ENCODE results near the gene DENND2A.
"Not testable (repeated sequence)": the region's sequence is repeated elsewhere in the genome, so short reads cannot be mapped to it uniquely, and the experiment has no call there.

The DENND2A gene

GRCh38 chr7:140585333-140585732 lies 55.3 kb downstream of the DENND2A start:
- no peak for DNase-seq

GRCh38 chr7:140584195-140584851 lies 56.3 kb downstream of the DENND2A start:
- DNase-seq: no peak

- no peak for DNase-seq
Measured at GRCh38 chr7:140581411-140581810, 59.2 kb downstream of the DENND2A start.

GRCh38 chr7:140577651-140578050 lies 63.0 kb downstream of the DENND2A start:
- no peak for DNase-seq

- no peak for DNase-seq
Measured at GRCh38 chr7:140576589-140576988, 64.0 kb downstream of the DENND2A start.

- DNase-seq: no peak
Measured at GRCh38 chr7:140571538-140572122, 69.0 kb downstream of the DENND2A start.

- no peak for DNase-seq
Measured at GRCh38 chr7:140570120-140570519, 70.5 kb downstream of the DENND2A start.

- DNase-seq: no peak
Measured at GRCh38 chr7:140568021-140568813, 72.4 kb downstream of the DENND2A start.

GRCh38 chr7:140566186-140566585 lies 74.4 kb downstream of the DENND2A start:
- not testable (repeated sequence) for DNase-seq

- not testable (repeated sequence) for DNase-seq
Measured at GRCh38 chr7:140565761-140566160, 74.9 kb downstream of the DENND2A start.

- no peak for DNase-seq
Measured at GRCh38 chr7:140564643-140565042, 76.0 kb downstream of the DENND2A start.

GRCh38 chr7:140562926-140563481 lies 77.6 kb downstream of the DENND2A start:
- DNase-seq: no peak

- DNase-seq: no peak
Measured at GRCh38 chr7:140559410-140559809, 81.2 kb downstream of the DENND2A start.

- DNase-seq: no peak
Measured at GRCh38 chr7:140557809-140558518, 82.6 kb downstream of the DENND2A start.

GRCh38 chr7:140557069-140557468 lies 83.5 kb downstream of the DENND2A start:
- no peak for DNase-seq

GRCh38 chr7:140553236-140553635 lies 87.4 kb downstream of the DENND2A start:
- not testable (repeated sequence) for DNase-seq

- no peak for DNase-seq
Measured at GRCh38 chr7:140552240-140552679, 88.4 kb downstream of the DENND2A start.

- DNase-seq: no peak
Measured at GRCh38 chr7:140551355-140552239, 89.0 kb downstream of the DENND2A start.

GRCh38 chr7:140546947-140547346 lies 93.7 kb downstream of the DENND2A start:
- DNase-seq: no peak

GRCh38 chr7:140544388-140544826 lies 96.2 kb downstream of the DENND2A start:
- DNase-seq: no peak

GRCh38 chr7:140542228-140542603 lies 98.4 kb downstream of the DENND2A start:
- no peak for DNase-seq
